GM12864 (cell line): ENCODE measurements around the gene DDR1.
"Not testable (repeated sequence)": the region's sequence is repeated elsewhere in the genome, so short reads cannot be mapped to it uniquely, and the experiment has no call there.

Experiments
- DNase-seq: peaks from one replicate; pipeline ENCODE4 v3.0.0-alpha.2; 2011; ENCODE audit warnings: low read depth
- H3K4me3 ChIP-seq: 2 replicates; pipeline ENCODE4 v1.5.1; 2011; ENCODE audit warnings: mild to moderate bottlenecking, low read depth, low read length, control low read depth
- TF ChIP-seq, protein P1 (sequence below): IDR thresholded peaks from 2 replicates; pipeline ENCODE4 v1.5.1; 2011; ENCODE audit warnings: low read depth, mild to moderate bottlenecking, moderate library complexity, low read length, control low read depth, inconsistent platforms; ENCODE audit errors: missing control alignments

The DDR1 gene

GRCh38 chr6:30914854-30915590 lies 30.7 kb downstream of the DDR1 start:
- peak overlapping the region; percentile 78 for H3K4me3 ChIP-seq
- TF ChIP-seq, protein P1, sequence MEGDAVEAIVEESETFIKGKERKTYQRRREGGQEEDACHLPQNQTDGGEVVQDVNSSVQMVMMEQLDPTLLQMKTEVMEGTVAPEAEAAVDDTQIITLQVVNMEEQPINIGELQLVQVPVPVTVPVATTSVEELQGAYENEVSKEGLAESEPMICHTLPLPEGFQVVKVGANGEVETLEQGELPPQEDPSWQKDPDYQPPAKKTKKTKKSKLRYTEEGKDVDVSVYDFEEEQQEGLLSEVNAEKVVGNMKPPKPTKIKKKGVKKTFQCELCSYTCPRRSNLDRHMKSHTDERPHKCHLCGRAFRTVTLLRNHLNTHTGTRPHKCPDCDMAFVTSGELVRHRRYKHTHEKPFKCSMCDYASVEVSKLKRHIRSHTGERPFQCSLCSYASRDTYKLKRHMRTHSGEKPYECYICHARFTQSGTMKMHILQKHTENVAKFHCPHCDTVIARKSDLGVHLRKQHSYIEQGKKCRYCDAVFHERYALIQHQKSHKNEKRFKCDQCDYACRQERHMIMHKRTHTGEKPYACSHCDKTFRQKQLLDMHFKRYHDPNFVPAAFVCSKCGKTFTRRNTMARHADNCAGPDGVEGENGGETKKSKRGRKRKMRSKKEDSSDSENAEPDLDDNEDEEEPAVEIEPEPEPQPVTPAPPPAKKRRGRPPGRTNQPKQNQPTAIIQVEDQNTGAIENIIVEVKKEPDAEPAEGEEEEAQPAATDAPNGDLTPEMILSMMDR = no peak
- DNase-seq = no peak

DNA sequence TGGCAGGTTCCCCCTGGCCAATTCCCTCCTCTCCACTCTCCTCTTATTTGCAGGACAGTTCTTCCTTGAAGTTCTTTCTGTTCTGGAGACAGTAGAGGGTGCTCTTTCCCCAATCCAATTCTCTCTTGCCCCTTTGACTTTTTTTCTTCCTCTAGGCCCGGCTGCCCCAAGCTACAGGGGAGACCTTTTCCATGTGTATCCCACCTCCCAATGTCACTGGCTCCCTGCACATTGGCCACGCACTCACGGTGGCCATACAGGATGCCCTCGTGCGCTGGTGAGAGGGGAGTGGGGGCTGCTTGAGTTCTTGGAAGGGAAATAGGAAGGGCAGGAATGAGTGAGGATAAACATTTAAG lies 31.2 kb downstream of the DDR1 start:
- TF ChIP-seq, protein P1 = peak; percentile 59
- no peak overlapping the region for H3K4me3 ChIP-seq
- DNase-seq = peak; percentile 21

DNA sequence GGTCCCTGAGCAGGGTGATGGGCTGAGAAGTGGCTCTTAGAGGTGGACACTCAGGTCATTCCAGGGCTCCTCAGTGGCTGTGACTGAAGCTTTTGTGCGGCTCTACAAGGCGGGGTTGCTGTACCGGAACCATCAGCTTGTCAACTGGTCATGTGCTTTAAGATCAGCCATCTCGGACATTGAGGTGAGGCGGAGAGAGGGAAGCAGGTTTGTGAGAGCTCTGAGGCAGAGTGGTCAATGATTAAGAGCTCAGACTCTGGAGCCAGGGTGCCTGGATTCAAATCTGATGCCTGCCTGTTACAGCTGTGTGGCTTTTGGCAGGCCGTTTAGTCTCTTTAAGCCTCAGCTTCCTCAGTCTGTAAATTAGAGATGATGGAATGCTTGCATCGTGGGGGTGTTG lies 32.7 kb downstream of the DDR1 start:
- H3K4me3 ChIP-seq = no peak overlapping the region
- DNase-seq = no peak
- TF ChIP-seq, protein P1 = no peak

GRCh38 chr6:30917487-30917886 lies 33.2 kb downstream of the DDR1 start:
- H3K4me3 ChIP-seq = no peak overlapping the region
- TF ChIP-seq, protein P1 = no peak
- DNase-seq = no peak

DNA sequence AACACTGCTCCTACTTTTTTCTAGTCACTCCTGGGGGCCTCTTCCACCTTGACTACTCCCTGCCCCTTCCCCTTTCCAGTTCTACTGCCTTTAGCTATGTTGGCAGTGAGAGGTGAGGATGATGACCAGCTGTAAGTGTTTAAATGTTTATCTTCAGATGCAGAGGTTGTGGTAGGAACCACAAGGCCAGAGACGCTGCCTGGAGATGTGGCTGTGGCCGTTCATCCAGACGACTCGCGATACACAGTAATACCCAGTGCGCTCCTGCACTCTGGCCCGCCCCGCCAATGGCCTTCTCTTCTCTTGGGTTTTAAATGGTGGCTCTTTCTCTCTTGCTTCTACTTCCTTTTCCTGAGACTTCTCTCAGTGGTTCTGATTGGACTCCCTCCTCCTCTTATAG lies 34.4 kb downstream of the DDR1 start:
- no peak for DNase-seq
- H3K4me3 ChIP-seq = no peak overlapping the region
- TF ChIP-seq, protein P1 = no peak

GRCh38 chr6:30922447-30922852 lies 38.1 kb downstream of the DDR1 start:
- TF ChIP-seq, protein P1 = no peak
- no peak for DNase-seq
- no peak overlapping the region for H3K4me3 ChIP-seq

GRCh38 chr6:30924040-30924627 lies 39.8 kb downstream of the DDR1 start:
- not testable (repeated sequence) for H3K4me3 ChIP-seq, DNase-seq
